Natural killer cell treated with Interleukin-12 subunit alpha and Interleukin-12 subunit beta and Interleukin-15 and Interleukin-18, amount 100 ng/mL, for 72 hours (primary cell): Measurements from ENCODE around the gene OR5B17. TPM values are rescaled to one million over a fixed set of nuclear protein-coding genes. Genes with fewer than 3 reads are reported as not detected.
"Not testable (repeated sequence)": the region's sequence is repeated elsewhere in the genome, so short reads cannot be mapped to it uniquely, and the experiment has no call there.

Experiments used
- ATAC-seq, 2 donors: fragments of 150-1000 bp; cut with Tn5 transposase in 1 of 2; sonication (Bioruptor Pico), chemical (Tn5 transposase) in 1 of 2; 2 replicates each; pipeline ENCODE4 v1.10.0; 2021
- DNase-seq: peaks from one replicate; pipeline ENCODE4 v3.0.0; 2022; ENCODE audit warnings: low spot score
- H3K27ac Mint-ChIP-seq, 2 donors: 1 replicate in 1 of 2; 2 replicates in 1 of 2; pipeline ENCODE4 v1.8.0; 2022; ENCODE audit warnings: mixed read lengths in 2 of 2, mild to moderate bottlenecking in 1 of 2, moderate library complexity in 1 of 2
- H3K27me3 Mint-ChIP-seq, 2 donors: 1 replicate in 1 of 2; 2 replicates in 1 of 2; pipeline ENCODE4 v1.8.0; 2022; ENCODE audit warnings: mixed read lengths in 2 of 2
- H3K36me3 Mint-ChIP-seq: one replicate; pipeline ENCODE4 v1.8.0; 2022; ENCODE audit warnings: mixed read lengths
- H3K4me1 Mint-ChIP-seq, 2 donors: 1 replicate in 1 of 2; 2 replicates in 1 of 2; pipeline ENCODE4 v1.8.0; 2022; ENCODE audit warnings: low read depth in 2 of 2, mixed read lengths in 2 of 2, mild to moderate bottlenecking in 1 of 2
- H3K4me3 Mint-ChIP-seq: one replicate; pipeline ENCODE4 v1.8.0; 2022; ENCODE audit warnings: mixed read lengths
- H3K9me3 Mint-ChIP-seq: 2 replicates; pipeline ENCODE4 v1.8.0; 2022; ENCODE audit warnings: mixed read lengths
- total RNA-seq, 2 donors: library from RNA; stranded (reverse); gene quantifications; one replicate each; pipeline ENCODE4 v1.2.3, GENCODE V29; 2022

The OR5B17 gene
- not detected for total RNA-seq

- Mint-ChIP-seq H3K9me3 (no peaks in the 10 kb centered on the region), H3K27me3 (peaks cover 5 to 22% of the 10 kb centered on the region in 2 donors), H3K36me3 (no peaks in the 10 kb centered on the region), H3K4me3 (no peak within 1 kb of the TSS), H3K4me1 (no peaks in the 10 kb centered on the region), H3K27ac (no peak within 1 kb of the TSS)
- DNase-seq (no peak), ATAC-seq (no peak)
These were observed at the start of gene OR5B17 for GRCh38 chr11:58358969-58359368. Gene OR5B17, minus strand, starts transcription at chr11:58359069. Its CDS starts 0 bp downstream, at chr11:58359069.

- Mint-ChIP-seq H3K36me3 (peaks cover 7% of the 10 kb centered on the region), H3K9me3 (peaks cover 17% of the 10 kb centered on the region), H3K27ac (no peak within 1 kb of the TSS), H3K4me3 (no peak within 1 kb of the TSS), H3K4me1 (no peaks in the 10 kb centered on the region), H3K27me3 (peaks cover 2 to 5% of the 10 kb centered on the region in 2 donors)
- DNase-seq = no peak
- no peak for ATAC-seq
These were observed 47.9 kb upstream of the OR5B17 start, which contains the start of gene OR5B3 for GRCh38 chr11:58406774-58407173. Gene OR5B3, minus strand, starts transcription at chr11:58406874. Its CDS starts 3,465 bp downstream, at chr11:58403409.

DNA sequence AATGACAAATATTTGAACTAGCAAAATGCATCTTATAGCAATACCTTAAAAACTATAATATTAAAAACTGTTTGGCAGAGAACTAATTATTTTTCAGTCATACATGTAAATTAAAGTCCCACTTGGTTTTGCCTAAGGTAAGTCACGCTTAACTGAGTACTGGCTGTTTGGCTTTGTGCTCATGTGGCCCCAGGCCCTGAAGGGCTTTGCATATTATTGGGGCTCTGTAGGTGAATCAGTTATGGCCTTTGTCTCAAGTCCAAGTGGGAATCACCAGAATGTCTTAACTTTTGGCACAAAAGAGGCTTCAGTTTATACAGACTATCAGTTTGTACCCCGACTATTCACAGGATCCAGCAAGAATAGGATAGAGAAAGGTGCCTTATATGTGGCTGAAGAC lies 40.8 kb upstream of the OR5B17 start:
- not testable (repeated sequence) for H3K27ac Mint-ChIP-seq, H3K36me3 Mint-ChIP-seq, H3K4me1 Mint-ChIP-seq, H3K4me3 Mint-ChIP-seq, H3K9me3 Mint-ChIP-seq, ATAC-seq, DNase-seq
- peaks cover 5 to 15% of the 10 kb centered on the region in 2 donors for H3K27me3 Mint-ChIP-seq

GRCh38 chr11:58395581-58395980 lies 36.7 kb upstream of the OR5B17 start:
- Mint-ChIP-seq H3K9me3 (peaks cover 4% of the 10 kb centered on the region), H3K27ac (no peak overlapping the region), H3K4me1 (no peaks in the 10 kb centered on the region), H3K36me3 (no peaks in the 10 kb centered on the region), H3K4me3 (no peak overlapping the region), H3K27me3 (peaks cover 7 to 15% of the 10 kb centered on the region in 2 donors)
- DNase-seq (no peak), ATAC-seq (no peak)

- ATAC-seq = no peak
- Mint-ChIP-seq H3K4me1 (no peaks in the 10 kb centered on the region), H3K36me3 (no peaks in the 10 kb centered on the region), H3K4me3 (no peak overlapping the region), H3K27me3 (peaks cover 7 to 15% of the 10 kb centered on the region in 2 donors), H3K27ac (no peak overlapping the region), H3K9me3 (peaks cover 4% of the 10 kb centered on the region)
- DNase-seq = no peak
These were observed 35.3 kb upstream of the OR5B17 start for GRCh38 chr11:58394195-58394594.

DNA sequence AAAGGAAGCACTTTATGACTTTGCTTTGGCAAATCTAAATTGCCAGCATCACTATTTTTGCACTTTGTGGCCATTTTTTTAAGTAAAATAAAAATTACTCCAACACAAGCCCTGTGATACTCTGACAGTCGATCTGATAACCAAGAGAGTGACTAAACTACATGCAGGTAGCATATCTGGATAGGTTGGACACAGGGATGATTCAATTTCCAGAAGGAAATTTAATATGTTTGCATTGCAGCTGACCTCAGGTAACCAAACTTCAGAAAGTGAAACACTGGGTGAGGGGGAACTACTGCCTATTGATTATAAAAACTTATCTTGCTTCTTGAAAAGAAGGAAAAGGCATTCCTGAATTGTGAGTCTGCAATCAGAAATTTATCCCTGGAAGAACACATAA lies 33.9 kb upstream of the OR5B17 start:
- Mint-ChIP-seq H3K4me1 (no peaks in the 10 kb centered on the region), H3K4me3 (no peak overlapping the region), H3K27me3 (peaks cover 5 to 10% of the 10 kb centered on the region in 2 donors), H3K9me3 (peaks cover 4% of the 10 kb centered on the region), H3K27ac (no peak overlapping the region), H3K36me3 (no peaks in the 10 kb centered on the region)
- DNase-seq (no peak), ATAC-seq (no peak)

DNA sequence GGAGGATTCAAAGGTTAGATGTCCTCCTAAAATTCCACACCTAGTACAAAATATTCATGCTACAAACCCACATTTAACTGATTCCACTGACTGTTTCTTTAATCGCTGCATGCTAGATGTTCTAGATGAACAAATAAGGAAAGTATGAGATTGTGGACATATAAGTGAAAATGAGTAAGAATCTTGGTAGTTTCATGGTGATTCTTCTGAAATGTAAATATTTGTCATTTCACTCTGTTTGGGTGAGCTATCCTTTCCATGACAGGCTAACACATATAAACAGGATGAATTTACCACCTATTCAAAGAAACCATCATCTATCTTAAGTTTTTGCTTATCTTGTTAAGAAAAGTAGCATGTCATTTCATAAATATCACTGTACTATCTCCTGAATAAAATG lies 33.0 kb upstream of the OR5B17 start:
- Mint-ChIP-seq H3K9me3 (peaks cover 4% of the 10 kb centered on the region), H3K4me3 (no peak overlapping the region), H3K27ac (no peak overlapping the region), H3K4me1 (no peaks in the 10 kb centered on the region), H3K36me3 (no peaks in the 10 kb centered on the region), H3K27me3 (peaks cover 3 to 10% of the 10 kb centered on the region in 2 donors)
- DNase-seq (no peak), ATAC-seq (no peak)

- Mint-ChIP-seq H3K9me3 (peaks cover 3% of the 10 kb centered on the region), H3K27ac (no peak overlapping the region), H3K27me3 (peaks cover 3 to 10% of the 10 kb centered on the region in 2 donors), H3K36me3 (no peaks in the 10 kb centered on the region), H3K4me1 (no peaks in the 10 kb centered on the region), H3K4me3 (no peak overlapping the region)
- DNase-seq = no peak
- ATAC-seq = no peak
These were observed 31.7 kb upstream of the OR5B17 start for GRCh38 chr11:58390551-58391063.

- Mint-ChIP-seq H3K4me1 (no peaks in the 10 kb centered on the region), H3K27ac (no peak overlapping the region)
These were observed 4.1 kb downstream of the OR5B17 start for GRCh38 chr11:58354727-58355126.

DNA sequence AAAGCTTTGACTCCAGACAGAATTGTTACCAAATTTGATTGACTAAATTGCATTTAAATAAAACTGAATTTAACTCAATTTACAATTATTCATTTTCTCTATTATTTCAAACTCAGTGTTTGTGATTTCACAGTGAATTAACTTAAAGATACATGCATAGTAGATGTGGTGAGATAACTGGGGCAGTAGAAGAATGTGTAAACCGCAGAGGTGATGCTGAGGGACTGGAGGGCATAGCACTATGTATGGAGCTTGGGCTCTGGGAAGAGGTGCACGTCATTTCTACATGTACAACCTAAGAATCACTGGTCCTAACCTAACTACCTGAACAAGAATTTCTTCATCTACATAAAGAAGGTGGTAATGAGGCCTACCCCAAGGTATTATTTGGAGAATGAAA lies 13.7 kb downstream of the OR5B17 start:
- Mint-ChIP-seq H3K36me3 (no peaks in the 10 kb centered on the region), H3K4me3 (no peak overlapping the region), H3K27ac (no peak overlapping the region), H3K4me1 (no peaks in the 10 kb centered on the region), H3K27me3 (peaks cover 5 to 23% of the 10 kb centered on the region in 2 donors), H3K9me3 (peaks cover 4% of the 10 kb centered on the region)
- DNase-seq = no peak
- no peak for ATAC-seq

More at GRCh38 chr11:58354727-58355126, 4.1 kb downstream of the OR5B17 start:
- no peaks in the 10 kb centered on the region for H3K9me3 Mint-ChIP-seq
- H3K4me3 Mint-ChIP-seq = no peak overlapping the region
- DNase-seq (no peak), ATAC-seq (no peak)
- peaks cover 6 to 11% of the 10 kb centered on the region in 2 donors for H3K27me3 Mint-ChIP-seq
- no peaks in the 10 kb centered on the region for H3K36me3 Mint-ChIP-seq

- Mint-ChIP-seq H3K9me3 (peaks cover 8% of the 10 kb centered on the region), H3K36me3 (peaks cover 12% of the 10 kb centered on the region), H3K4me3 (no peak overlapping the region), H3K4me1 (no peaks in the 10 kb centered on the region), H3K27me3 (peaks cover 7 to 32% of the 10 kb centered on the region in 2 donors), H3K27ac (no peak overlapping the region)
- DNase-seq (no peak), ATAC-seq (no peak)
These were observed 24.2 kb downstream of the OR5B17 start for GRCh38 chr11:58334708-58335107.

- H3K9me3 Mint-ChIP-seq = peaks cover 23% of the 10 kb centered on the region
- peaks cover 7 to 47% of the 10 kb centered on the region in 2 donors for H3K27me3 Mint-ChIP-seq
- DNase-seq (no peak), ATAC-seq (no peak)
- no peaks in the 10 kb centered on the region for H3K4me1 Mint-ChIP-seq
- peaks cover 24% of the 10 kb centered on the region for H3K36me3 Mint-ChIP-seq
- no peak overlapping the region for H3K4me3 Mint-ChIP-seq
- H3K27ac Mint-ChIP-seq = no peak overlapping the region
These were observed 28.0 kb downstream of the OR5B17 start for GRCh38 chr11:58330861-58331260.

- Mint-ChIP-seq H3K36me3 (no peaks in the 10 kb centered on the region), H3K9me3 (no peaks in the 10 kb centered on the region), H3K27ac (no peak overlapping the region), H3K4me3 (no peak overlapping the region), H3K27me3 (peaks cover 0 to 8% of the 10 kb centered on the region in 2 donors), H3K4me1 (no peaks in the 10 kb centered on the region)
- ATAC-seq (no peak), DNase-seq (no peak)
These were observed 40.3 kb downstream of the OR5B17 start for GRCh38 chr11:58318532-58318931.

DNA sequence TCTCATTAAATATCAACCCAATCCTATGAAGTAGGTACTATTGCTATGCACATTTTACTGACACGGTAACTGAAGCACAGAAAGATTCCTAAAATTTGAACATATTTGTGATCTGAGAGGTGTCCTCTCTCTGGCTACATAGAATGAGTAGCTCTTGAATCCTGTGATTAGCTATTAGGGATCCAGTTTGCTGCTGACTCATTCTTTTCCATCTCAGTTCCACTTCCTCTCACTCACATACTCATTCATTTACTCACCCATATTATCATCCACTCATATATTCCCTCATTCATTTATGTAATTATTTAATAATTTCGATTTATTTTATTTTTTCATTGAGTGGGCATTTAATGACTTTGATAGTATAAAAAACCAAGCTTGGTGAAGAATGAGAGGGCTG lies 42.7 kb downstream of the OR5B17 start:
- no peak for ATAC-seq
- Mint-ChIP-seq H3K4me3 (no peak overlapping the region), H3K9me3 (peaks cover 3% of the 10 kb centered on the region), H3K4me1 (no peaks in the 10 kb centered on the region), H3K27ac (no peak overlapping the region), H3K27me3 (peaks cover 0 to 16% of the 10 kb centered on the region in 2 donors), H3K36me3 (no peaks in the 10 kb centered on the region)
- no peak for DNase-seq
